Measurements from ENCODE around the gene CSAD.

DNA sequence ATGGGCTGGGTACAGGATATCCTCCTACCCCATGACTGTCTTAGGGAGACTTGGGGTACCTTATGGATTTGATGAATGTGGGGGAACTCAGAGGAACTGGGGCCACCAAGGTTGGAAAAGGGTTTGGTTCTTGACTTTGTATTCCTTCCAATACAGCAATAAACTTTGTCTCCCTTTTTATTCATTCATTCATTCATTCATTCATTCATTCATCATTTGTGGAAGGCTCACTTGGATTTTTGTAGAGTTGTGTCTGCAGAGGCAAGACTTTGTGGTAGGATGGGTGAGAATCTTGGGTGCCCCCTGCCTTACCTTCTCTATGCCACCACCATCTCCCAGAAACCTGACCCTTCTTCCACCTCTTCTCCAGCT is 56.4 kb downstream of the CSAD start:
- TF ChIP-seq, protein P1, sequence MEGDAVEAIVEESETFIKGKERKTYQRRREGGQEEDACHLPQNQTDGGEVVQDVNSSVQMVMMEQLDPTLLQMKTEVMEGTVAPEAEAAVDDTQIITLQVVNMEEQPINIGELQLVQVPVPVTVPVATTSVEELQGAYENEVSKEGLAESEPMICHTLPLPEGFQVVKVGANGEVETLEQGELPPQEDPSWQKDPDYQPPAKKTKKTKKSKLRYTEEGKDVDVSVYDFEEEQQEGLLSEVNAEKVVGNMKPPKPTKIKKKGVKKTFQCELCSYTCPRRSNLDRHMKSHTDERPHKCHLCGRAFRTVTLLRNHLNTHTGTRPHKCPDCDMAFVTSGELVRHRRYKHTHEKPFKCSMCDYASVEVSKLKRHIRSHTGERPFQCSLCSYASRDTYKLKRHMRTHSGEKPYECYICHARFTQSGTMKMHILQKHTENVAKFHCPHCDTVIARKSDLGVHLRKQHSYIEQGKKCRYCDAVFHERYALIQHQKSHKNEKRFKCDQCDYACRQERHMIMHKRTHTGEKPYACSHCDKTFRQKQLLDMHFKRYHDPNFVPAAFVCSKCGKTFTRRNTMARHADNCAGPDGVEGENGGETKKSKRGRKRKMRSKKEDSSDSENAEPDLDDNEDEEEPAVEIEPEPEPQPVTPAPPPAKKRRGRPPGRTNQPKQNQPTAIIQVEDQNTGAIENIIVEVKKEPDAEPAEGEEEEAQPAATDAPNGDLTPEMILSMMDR (IDR thresholded peaks at IDR 0.05) = no peak
- TF ChIP-seq POLR2A (IDR thresholded peaks at IDR 0.05) = no peak

Data from uterus (tissue), 2 donors.